A673 (cell line): ENCODE measurements around the gene BLOC1S5.

Experiments
- CTCF ChIP-seq: fragments of 300-800, 200-600 bp; sonication (generic); conservative IDR thresholded peaks from 2 replicates; pipeline ENCODE4 v1.5.1; 2017; ENCODE audit warnings: low read depth, mild to moderate bottlenecking, antibody characterized with exemption, low read length, moderate library complexity, mixed read lengths
- EZH2 ChIP-seq: fragments of 200-600 bp; sonication (generic); IDR thresholded peaks from 2 replicates; pipeline ENCODE4 v1.6.1; 2017; ENCODE audit warnings: borderline replicate concordance, low read depth, mild to moderate bottlenecking, mixed read lengths, antibody characterized with exemption, low read length; ENCODE audit not compliant: poor library complexity, severe bottlenecking

GRCh38 chr6:7997286-7997685 is 66.9 kb downstream of the BLOC1S5 start:
- TF ChIP-seq CTCF (no peak), EZH2 (no peak)
